Endothelial cell of umbilical vein (primary cell): ENCODE measurements around the gene STON2. TPM values are rescaled to one million over a fixed set of nuclear protein-coding genes. Genes with fewer than 3 reads are reported as not detected.

Source experiments
- BruUV-seq: library from RNA; stranded (reverse); fragments of 400-500 nt; replicated peaks from 2 replicates; lab custom pipeline; 2021; lab: Mats Ljungman, UMichigan
- CTCF ChIA-PET: fragments of 300-600, 350-600 bp; sonication (Branson Sonifier 250); formaldehyde crosslinking; loops from one replicate; lab custom pipeline; 2021; ENCODE audit warnings: antibody characterized with exemption, inconsistent platforms; lab: Charles Lee
- POLR2A ChIA-PET: fragments of 300-600, 350-600 bp; sonication (Branson Sonifier 250); formaldehyde crosslinking; loops from one replicate; lab custom pipeline; 2021; ENCODE audit warnings: antibody characterized with exemption, inconsistent platforms; lab: Charles Lee
- DNase-seq: peaks from one replicate; pipeline ENCODE4 v3.0.0-alpha.2; 2011; ENCODE audit warnings: low read depth, low spot score
- FAIRE-seq: peaks from 2 replicates; lab custom pipeline; 2011; peaks lifted over from hg19 to GRCh38; lab: Jason Lieb, UNC
- H2AFZ ChIP-seq: 2 replicates; pipeline ENCODE4 v1.6.0; 2012; ENCODE audit warnings: low read depth, low read length, control low read depth, inconsistent platforms
- H3K27ac ChIP-seq: 2 replicates; pipeline ENCODE4 v1.5.1; 2011; ENCODE audit warnings: low read depth, mild to moderate bottlenecking, control low read depth, low read length, moderate library complexity; ENCODE audit not compliant: insufficient read depth
- H3K27me3 ChIP-seq, 2 experiments: 2 replicates each; pipeline versions ENCODE4 v1.6.0 to v1.6.1; 2011; ENCODE audit warnings: low read length in 2 of 2, mixed read lengths in 1 of 2; ENCODE audit not compliant: control insufficient read depth in 2 of 2, insufficient read depth in 2 of 2
- H3K36me3 ChIP-seq, 2 experiments: 2 replicates in 1 of 2; 3 replicates in 1 of 2; pipeline ENCODE4 v1.5.1; 2011; ENCODE audit warnings: low read length in 2 of 2, mild to moderate bottlenecking in 1 of 2, moderate library complexity in 1 of 2; ENCODE audit not compliant: control insufficient read depth in 2 of 2, insufficient read depth in 2 of 2; ENCODE audit errors: extremely low read depth in 1 of 2
- H3K4me1 ChIP-seq: 3 replicates; pipeline ENCODE4 v1.5.1; 2011; ENCODE audit warnings: mild to moderate bottlenecking, low read length; ENCODE audit not compliant: control insufficient read depth, insufficient read depth; ENCODE audit errors: extremely low read depth
- H3K4me2 ChIP-seq: 2 replicates; pipeline ENCODE4 v1.6.1; 2011; ENCODE audit warnings: low read length, control low read depth, mixed read lengths; ENCODE audit not compliant: insufficient read depth
- H3K4me3 ChIP-seq, 3 experiments: fragments of 200-600 bp in 1 of 3; sonication (generic), shearing (Covaris generic) in 1 of 3; replicated peaks in 1 of 3; 2 replicates each; pipeline ENCODE4 v1.5.1; 2011 to 2016; ENCODE audit warnings: control low read depth in 3 of 3, low read length in 3 of 3, mild to moderate bottlenecking in 2 of 3, inconsistent platforms in 1 of 3, low read depth in 1 of 3, moderate library complexity in 1 of 3; ENCODE audit not compliant: insufficient read depth in 1 of 3
- H3K79me2 ChIP-seq: 2 replicates; pipeline ENCODE4 v1.6.0; 2012; ENCODE audit warnings: low read length, inconsistent platforms; ENCODE audit not compliant: control insufficient read depth, insufficient read depth
- H3K9ac ChIP-seq: replicated peaks from 2 replicates; pipeline ENCODE3; 2011; ENCODE audit warnings: low read length, control low read depth; ENCODE audit not compliant: insufficient read depth; ENCODE audit errors: extremely low read depth
- H3K9me1 ChIP-seq: replicated peaks from 3 replicates; pipeline ENCODE4 v1.6.0; 2011; ENCODE audit warnings: mild to moderate bottlenecking, low read length; ENCODE audit not compliant: control insufficient read depth, insufficient read depth; ENCODE audit errors: extremely low read depth
- H3K9me3 ChIP-seq: replicated peaks from 2 replicates; pipeline ENCODE4 v1.5.1; 2012; ENCODE audit warnings: low read length, inconsistent platforms; ENCODE audit not compliant: control insufficient read depth, insufficient read depth
- H4K20me1 ChIP-seq: replicated peaks from 2 replicates; pipeline ENCODE3; 2011; ENCODE audit warnings: mild to moderate bottlenecking, low read length; ENCODE audit not compliant: control insufficient read depth, insufficient read depth; ENCODE audit errors: extremely low read depth
- EZH2 ChIP-seq: IDR thresholded peaks from 2 replicates; pipeline ENCODE4 v1.6.1; 2012; ENCODE audit warnings: borderline replicate concordance, low read depth, mild to moderate bottlenecking, moderate library complexity, low read length, inconsistent platforms; ENCODE audit not compliant: severe bottlenecking
- FOS ChIP-seq: IDR thresholded peaks from 2 replicates; pipeline ENCODE4 v1.6.1; 2011; ENCODE audit warnings: mild to moderate bottlenecking, low read length, moderate library complexity, borderline replicate concordance; ENCODE audit not compliant: insufficient read depth
- GATA2 ChIP-seq: IDR thresholded peaks from 2 replicates; pipeline ENCODE4 v1.7.0; 2011; ENCODE audit warnings: low read depth, mild to moderate bottlenecking, moderate library complexity, mixed read lengths, low read length; ENCODE audit not compliant: insufficient read length, insufficient read depth
- JUN ChIP-seq: IDR thresholded peaks from 2 replicates; pipeline ENCODE4 v1.6.1; 2011; ENCODE audit warnings: borderline replicate concordance, low read depth; ENCODE audit not compliant: insufficient read length, insufficient read depth
- MAX ChIP-seq: IDR thresholded peaks from 2 replicates; pipeline ENCODE4 v1.6.1; 2011; ENCODE audit not compliant: insufficient read depth, insufficient read length
- MYC ChIP-seq: IDR thresholded peaks from one replicate; pipeline ENCODE4 v1.6.1; 2011; ENCODE audit warnings: mild to moderate bottlenecking, low read depth, low read length
- POLR2A ChIP-seq: IDR thresholded peaks from 2 replicates; pipeline ENCODE4 v1.6.1; 2012; ENCODE audit warnings: low read depth, mild to moderate bottlenecking, control low read depth, low read length
- POLR2AphosphoS5 ChIP-seq: IDR thresholded peaks from 2 replicates; pipeline ENCODE4 v1.6.1; 2012; ENCODE audit warnings: low read depth, mild to moderate bottlenecking, control low read depth, low read length, moderate library complexity; ENCODE audit not compliant: insufficient read depth
- dilution Hi-C: fragments of 300-500 bp; cut with MboI; formaldehyde crosslinking; loops from one replicate; pipeline ENCODE4 v1.15.0; 2019; ENCODE audit warnings: low sequenced_read_pairs; ENCODE audit not compliant: extremely low pct_ligation_motif_present
- intact Hi-C: fragments of 100-400 bp; cut with micrococcal nuclease; formaldehyde crosslinking; loops from one replicate; pipeline ENCODE4 v1.10.0; 2022
- polyA plus RNA-seq, 4 experiments: library from polyadenylated mRNA; depleted of rRNA in 3 of 4; stranded (reverse) in 3 of 4; unstranded in 1 of 4; fragments of >200 nt; gene quantifications; 2 replicates each; pipeline versions ENCODE4 v1.2.1 to v1.2.3, GENCODE V29; 2011 to 2012; ENCODE audit warnings: missing spikeins in 1 of 4
- total RNA-seq: library from RNA; stranded (reverse); gene quantifications from 2 replicates; pipeline ENCODE4 v1.2.3, GENCODE V29; 2021
- TF ChIP-seq, protein P1 (sequence below), 2 donors: IDR thresholded peaks; 1 replicate in 1 of 2; 2 replicates in 1 of 2; pipeline ENCODE4 v1.5.1; 2011; ENCODE audit warnings: low read length in 2 of 2, mild to moderate bottlenecking in 2 of 2, moderate library complexity in 2 of 2, control low read depth in 1 of 2, inconsistent platforms in 1 of 2, low read depth in 1 of 2; ENCODE audit not compliant: insufficient read depth in 1 of 2; ENCODE audit errors: extremely low read depth in 1 of 2

Gene STON2
- total and polyA plus RNA-seq, 2 donors (not counting 3 experiments of a cell fraction or from before 2014, with no cell fraction given) = not detected

- dilution Hi-C loops = no loop called here
- Histone ChIP-seq H3K9me3 (no peaks in the 10 kb centered on the region), H3K36me3 (no peaks in the 10 kb centered on the region), H3K4me3 (no peak overlapping the region), H2AFZ (no peak overlapping the region), H3K27me3 (peaks cover 2 to 10% of the 10 kb centered on the region in 2 experiments), H3K9me1 (no peaks in the 10 kb centered on the region), H4K20me1 (no peaks in the 10 kb centered on the region), H3K4me2 (no peak overlapping the region), H3K4me1 (no peaks in the 10 kb centered on the region), H3K27ac (no peak overlapping the region), H3K79me2 (no peaks in the 10 kb centered on the region), H3K9ac (no peak overlapping the region)
- intact Hi-C loops = no loop called here
- no peak for DNase-seq
- ChIA-PET POLR2A (no interaction called here), CTCF (interaction anchor here (1.1 to 8.9 kb wide), 4 partner anchors 11 to 230 kb away, joined by 3 to 76 read pairs (median 5); no protein-coding TSS in a partner anchor)
- no peak for FAIRE-seq
- BruUV-seq = no TSS peak
- no peak for TF ChIP-seq MYC
- no peak for TF ChIP-seq POLR2A
- TF ChIP-seq, protein P1, sequence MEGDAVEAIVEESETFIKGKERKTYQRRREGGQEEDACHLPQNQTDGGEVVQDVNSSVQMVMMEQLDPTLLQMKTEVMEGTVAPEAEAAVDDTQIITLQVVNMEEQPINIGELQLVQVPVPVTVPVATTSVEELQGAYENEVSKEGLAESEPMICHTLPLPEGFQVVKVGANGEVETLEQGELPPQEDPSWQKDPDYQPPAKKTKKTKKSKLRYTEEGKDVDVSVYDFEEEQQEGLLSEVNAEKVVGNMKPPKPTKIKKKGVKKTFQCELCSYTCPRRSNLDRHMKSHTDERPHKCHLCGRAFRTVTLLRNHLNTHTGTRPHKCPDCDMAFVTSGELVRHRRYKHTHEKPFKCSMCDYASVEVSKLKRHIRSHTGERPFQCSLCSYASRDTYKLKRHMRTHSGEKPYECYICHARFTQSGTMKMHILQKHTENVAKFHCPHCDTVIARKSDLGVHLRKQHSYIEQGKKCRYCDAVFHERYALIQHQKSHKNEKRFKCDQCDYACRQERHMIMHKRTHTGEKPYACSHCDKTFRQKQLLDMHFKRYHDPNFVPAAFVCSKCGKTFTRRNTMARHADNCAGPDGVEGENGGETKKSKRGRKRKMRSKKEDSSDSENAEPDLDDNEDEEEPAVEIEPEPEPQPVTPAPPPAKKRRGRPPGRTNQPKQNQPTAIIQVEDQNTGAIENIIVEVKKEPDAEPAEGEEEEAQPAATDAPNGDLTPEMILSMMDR (IDR thresholded peaks at IDR 0.05; ENCODE audit: extremely low read depth in 1 of 2, insufficient read depth in 1 of 2, low read depth in 1 of 2, low read length in 2 of 2) = no peak
- no peak for TF ChIP-seq MAX
- TF ChIP-seq FOS = no peak
- TF ChIP-seq JUN = no peak
- no peak for TF ChIP-seq GATA2
- TF ChIP-seq POLR2AphosphoS5 = no peak
- TF ChIP-seq EZH2 = no peak
Measured at GRCh38 chr14:81449576-81449975, 49.5 kb upstream of the STON2 start.
